GM23248 (cell line): ENCODE measurements around the gene RYR3.

Source experiments
- EZH2 ChIP-seq: fragments of 200-600 bp; sonication (generic); IDR thresholded peaks from 2 replicates; pipeline ENCODE4 v1.6.1; 2018; ENCODE audit warnings: antibody characterized with exemption, mild to moderate bottlenecking; ENCODE audit not compliant: insufficient read depth, poor library complexity, severe bottlenecking
- EZH2phosphoT487 ChIP-seq: fragments of 200-600 bp; sonication (generic); IDR thresholded peaks from 2 replicates; pipeline ENCODE4 v1.6.1; 2018; ENCODE audit warnings: antibody characterized with exemption, moderate library complexity, mild to moderate bottlenecking, low read depth; ENCODE audit not compliant: insufficient read depth

DNA sequence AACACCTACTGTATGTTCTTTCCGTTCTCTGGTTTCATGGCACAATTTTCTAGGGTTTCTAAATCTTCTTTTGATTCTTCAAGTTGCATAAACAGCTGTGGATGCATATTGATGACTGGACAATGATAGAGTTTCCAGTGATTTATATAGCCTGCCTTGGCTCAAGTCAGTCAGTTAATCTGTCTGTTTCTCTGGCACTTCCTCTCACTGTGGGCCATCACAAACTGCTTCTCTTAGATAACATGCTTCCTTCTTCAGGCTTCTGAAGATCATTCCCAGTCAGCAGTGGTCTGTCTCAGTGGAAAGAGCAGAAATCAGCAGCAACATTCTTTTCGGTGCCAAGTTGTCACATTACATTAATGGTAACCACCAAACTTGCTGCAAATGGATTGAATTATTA is 207.2 kb downstream of the RYR3 start:
- TF ChIP-seq EZH2phosphoT487 (no peak), EZH2 (no peak)
